Epithelial cell of esophagus (primary cell): Measurements from ENCODE around the gene TPH1.

ENCODE experiments used
- DNase-seq: peaks from one replicate; pipeline ENCODE4 v3.0.0; 2010; ENCODE audit warnings: low read depth
- H3K4me3 ChIP-seq: 2 replicates; pipeline ENCODE4 v1.5.1; 2011; ENCODE audit warnings: mild to moderate bottlenecking, low read length, control low read depth
- TF ChIP-seq, protein P1 (sequence below): IDR thresholded peaks from 2 replicates; pipeline ENCODE4 v1.5.1; 2011; ENCODE audit warnings: low read depth, mild to moderate bottlenecking, low read length, control low read depth, inconsistent platforms; ENCODE audit not compliant: insufficient read depth; ENCODE audit errors: missing control alignments

The TPH1 gene

DNA sequence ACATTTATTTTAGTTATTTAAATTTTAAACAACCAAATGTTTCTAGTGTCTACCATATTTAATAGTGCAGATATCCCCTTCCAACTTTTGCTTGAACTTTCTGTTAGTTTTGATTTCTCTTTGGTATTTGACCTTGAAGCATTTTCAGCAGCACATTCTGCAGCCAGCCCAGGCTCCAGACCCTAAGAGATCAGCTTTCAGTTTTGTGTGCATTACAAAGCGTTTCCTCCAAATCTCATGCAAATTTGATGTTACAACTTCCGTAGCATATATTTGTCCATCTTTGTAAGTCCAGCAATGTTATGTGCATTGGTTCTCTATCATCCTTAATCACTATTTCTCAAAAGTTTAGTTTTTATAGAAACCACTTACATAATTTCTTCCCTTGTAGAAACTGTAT is 18.6 kb downstream of the TPH1 start:
- no peak overlapping the region for H3K4me3 ChIP-seq
- TF ChIP-seq, protein P1, sequence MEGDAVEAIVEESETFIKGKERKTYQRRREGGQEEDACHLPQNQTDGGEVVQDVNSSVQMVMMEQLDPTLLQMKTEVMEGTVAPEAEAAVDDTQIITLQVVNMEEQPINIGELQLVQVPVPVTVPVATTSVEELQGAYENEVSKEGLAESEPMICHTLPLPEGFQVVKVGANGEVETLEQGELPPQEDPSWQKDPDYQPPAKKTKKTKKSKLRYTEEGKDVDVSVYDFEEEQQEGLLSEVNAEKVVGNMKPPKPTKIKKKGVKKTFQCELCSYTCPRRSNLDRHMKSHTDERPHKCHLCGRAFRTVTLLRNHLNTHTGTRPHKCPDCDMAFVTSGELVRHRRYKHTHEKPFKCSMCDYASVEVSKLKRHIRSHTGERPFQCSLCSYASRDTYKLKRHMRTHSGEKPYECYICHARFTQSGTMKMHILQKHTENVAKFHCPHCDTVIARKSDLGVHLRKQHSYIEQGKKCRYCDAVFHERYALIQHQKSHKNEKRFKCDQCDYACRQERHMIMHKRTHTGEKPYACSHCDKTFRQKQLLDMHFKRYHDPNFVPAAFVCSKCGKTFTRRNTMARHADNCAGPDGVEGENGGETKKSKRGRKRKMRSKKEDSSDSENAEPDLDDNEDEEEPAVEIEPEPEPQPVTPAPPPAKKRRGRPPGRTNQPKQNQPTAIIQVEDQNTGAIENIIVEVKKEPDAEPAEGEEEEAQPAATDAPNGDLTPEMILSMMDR = no peak
- DNase-seq = no peak

DNA sequence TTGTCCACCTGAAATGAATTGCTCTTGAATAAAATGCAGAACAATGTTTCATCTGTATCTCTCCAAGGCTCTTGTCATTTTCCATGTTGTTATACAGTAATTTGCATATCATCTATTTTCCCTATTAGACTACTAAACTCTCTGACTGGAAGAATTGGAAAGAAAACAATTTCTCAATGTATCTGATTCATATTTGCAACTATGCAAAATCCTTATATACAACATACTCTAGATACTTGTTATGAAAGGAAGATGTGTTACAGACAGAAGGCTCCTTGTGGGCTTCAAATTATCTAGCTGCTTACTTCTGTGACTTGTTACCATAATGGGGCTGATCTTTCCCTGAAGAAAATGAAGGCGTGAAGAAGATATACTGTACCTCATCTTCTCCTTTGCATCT is 23.6 kb downstream of the TPH1 start:
- no peak for DNase-seq
- H3K4me3 ChIP-seq = no peak overlapping the region
- TF ChIP-seq, protein P1 = no peak

DNA sequence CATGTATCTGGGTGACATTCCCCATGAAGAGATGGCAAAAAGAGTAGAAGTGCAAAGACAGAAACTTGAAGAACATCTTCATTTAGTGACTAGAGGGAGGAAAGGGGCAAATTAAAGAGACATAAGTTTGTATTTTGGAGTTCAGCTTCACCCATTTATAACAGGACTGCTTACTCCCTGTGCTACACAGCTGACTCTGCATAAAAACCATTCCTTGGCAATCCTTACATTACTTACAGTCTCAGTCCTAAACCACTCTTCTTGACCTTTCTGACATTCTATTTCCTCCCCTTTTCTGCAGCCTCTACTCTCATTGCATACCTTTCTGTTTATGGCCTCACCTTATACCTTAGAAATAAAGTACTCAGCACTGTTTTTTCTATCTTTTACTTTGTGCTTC is 26.4 kb downstream of the TPH1 start:
- no peak for DNase-seq
- H3K4me3 ChIP-seq = no peak overlapping the region
- TF ChIP-seq, protein P1 = no peak

DNA sequence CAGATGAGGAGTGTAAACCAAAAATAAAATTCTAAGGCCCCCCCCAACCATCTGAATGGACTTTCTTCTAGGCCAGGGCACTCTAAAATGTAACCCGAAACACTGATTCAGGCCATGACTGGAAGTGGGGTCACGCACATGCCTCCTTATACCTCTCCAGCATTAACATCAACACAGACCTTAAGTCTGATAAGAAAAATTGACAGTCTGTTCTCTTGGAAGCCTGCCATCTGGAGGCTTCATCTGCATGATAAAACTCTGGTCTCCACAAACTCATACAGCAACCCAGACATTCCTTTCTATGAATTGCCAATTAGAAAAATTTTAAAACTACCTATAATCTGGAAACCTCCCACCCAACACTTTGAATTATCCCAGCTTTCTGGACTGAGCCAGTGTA is 29.3 kb downstream of the TPH1 start:
- no peak overlapping the region for H3K4me3 ChIP-seq
- TF ChIP-seq, protein P1 = no peak
- no peak for DNase-seq

DNA sequence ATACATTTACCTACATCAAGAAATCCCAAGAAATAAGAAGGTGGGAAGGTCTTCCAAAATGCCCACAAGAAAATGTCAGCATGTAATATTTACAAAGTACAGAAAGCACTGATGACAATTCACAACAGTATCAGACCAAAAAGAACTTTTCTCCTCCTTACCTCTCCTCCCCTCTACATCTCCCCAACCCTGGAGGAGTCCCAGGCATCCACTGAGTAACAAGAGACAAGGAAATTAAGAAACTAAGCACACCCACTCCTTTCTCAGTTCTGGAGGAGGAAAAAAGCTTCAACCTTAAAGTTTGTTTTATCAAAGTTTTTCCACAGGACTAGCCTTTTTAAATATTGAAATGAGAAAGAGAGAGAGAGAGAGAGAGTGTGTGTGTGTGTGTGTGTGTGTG is 31.2 kb downstream of the TPH1 start:
- TF ChIP-seq, protein P1 = no peak
- DNase-seq = no peak
- H3K4me3 ChIP-seq = no peak overlapping the region

DNA sequence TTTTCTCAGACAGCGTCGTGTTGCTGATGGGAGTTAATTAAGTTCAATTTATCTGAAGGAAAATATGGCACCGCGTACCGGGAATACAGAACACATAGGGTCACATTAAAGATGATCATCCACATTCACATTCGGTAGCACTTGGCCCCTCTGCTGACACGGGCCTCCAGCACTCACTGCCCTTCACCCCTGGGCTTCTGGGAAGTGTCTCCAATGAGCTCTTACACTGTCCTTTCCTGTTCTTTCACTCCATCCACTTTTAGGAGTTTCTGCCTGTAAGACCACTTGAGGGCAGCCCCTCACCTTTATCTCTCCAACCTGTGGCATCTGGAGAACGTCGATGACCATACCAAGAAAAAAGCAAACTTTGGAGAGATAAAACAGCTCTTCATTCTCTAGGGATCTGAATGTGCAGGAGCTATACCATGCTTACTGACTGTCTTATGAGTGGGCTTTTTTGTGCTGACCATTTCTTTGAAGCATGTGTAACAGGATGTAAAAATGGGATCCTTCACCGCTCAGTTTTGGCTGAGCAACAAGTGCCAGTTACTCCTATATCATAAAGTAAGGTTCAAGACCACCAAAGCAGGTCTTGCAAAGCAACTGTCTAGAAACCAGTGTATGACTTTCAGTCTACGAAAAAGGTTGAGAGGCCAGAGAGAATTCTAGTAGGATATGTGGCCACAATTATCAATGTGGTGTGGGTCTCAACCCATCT is 32.1 kb downstream of the TPH1 start:
- peak overlapping the region; percentile 73 for H3K4me3 ChIP-seq
- TF ChIP-seq, protein P1 = no peak
- DNase-seq = peak; percentile 11
